ENCODE measurements around the gene ITK.

The ITK gene

DNA sequence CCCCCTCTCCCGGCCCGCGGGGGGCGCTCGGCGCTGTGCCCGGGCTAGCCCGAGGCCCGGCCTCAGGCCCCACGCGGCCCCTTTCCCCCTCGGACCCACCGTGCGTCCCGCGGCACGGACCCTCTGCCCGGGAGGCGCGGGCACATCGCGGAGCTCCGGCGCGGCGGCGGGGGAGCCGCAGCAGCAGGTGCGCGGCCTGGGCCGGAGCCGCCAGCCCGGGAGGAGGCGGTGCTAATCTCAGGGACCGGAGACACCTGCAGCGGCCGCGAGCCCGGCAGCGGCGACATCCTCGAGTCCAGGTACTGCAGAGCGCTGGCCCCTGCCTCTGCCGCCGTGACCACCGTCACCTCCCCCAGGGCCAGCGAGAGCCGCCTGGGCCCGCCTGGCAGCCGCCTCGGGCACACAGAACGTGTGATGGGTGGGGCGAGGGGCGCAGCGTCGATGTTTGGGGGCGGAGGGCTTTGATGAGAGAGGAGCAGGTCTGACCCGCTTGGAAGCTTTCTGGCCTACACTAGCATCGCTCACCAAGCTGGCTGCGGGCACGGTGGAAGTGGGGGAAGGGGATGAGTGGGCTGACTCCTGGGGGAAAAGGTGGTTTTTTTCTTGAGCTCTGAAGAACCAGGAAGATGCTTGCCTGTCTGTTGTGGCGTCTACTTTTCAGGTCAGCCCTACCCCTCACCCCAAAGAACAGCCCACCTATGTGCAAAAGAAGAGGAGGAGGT, 85.8 kb downstream of the ITK start:
- H3K4me3 ChIP-seq (ENCODE audit: low read depth, low read length), result peak overlapping the region; percentile 62
- TF ChIP-seq, protein P1, sequence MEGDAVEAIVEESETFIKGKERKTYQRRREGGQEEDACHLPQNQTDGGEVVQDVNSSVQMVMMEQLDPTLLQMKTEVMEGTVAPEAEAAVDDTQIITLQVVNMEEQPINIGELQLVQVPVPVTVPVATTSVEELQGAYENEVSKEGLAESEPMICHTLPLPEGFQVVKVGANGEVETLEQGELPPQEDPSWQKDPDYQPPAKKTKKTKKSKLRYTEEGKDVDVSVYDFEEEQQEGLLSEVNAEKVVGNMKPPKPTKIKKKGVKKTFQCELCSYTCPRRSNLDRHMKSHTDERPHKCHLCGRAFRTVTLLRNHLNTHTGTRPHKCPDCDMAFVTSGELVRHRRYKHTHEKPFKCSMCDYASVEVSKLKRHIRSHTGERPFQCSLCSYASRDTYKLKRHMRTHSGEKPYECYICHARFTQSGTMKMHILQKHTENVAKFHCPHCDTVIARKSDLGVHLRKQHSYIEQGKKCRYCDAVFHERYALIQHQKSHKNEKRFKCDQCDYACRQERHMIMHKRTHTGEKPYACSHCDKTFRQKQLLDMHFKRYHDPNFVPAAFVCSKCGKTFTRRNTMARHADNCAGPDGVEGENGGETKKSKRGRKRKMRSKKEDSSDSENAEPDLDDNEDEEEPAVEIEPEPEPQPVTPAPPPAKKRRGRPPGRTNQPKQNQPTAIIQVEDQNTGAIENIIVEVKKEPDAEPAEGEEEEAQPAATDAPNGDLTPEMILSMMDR (IDR thresholded peaks at IDR 0.05; ENCODE audit: low read depth, low read length), result no peak

DNA sequence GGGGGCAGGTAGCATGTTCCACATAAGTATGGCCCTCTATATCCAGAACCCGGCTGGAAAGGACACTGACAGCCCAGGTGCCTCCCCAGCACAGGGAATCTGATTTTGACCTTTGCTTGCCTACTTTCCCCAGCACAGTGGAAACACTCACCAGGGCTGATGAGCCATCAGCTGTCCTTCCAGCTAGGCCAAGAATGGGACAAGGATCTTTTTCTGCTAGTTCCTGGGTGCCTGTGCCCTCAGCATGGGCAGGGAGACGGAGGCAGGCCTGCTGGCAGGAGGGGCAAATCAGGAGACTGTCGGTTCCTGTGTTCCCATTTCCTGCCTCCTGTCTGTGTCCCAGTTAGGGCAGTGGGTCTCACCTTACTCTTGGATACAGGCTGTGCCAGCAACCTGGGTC, 86.4 kb downstream of the ITK start:
- TF ChIP-seq, protein P1 (IDR thresholded peaks at IDR 0.05; ENCODE audit: low read depth, low read length), result no peak
- no peak overlapping the region; the same call in 1 of the 2 replicates for H3K4me3 ChIP-seq (ENCODE audit: low read depth, low read length)

DNA sequence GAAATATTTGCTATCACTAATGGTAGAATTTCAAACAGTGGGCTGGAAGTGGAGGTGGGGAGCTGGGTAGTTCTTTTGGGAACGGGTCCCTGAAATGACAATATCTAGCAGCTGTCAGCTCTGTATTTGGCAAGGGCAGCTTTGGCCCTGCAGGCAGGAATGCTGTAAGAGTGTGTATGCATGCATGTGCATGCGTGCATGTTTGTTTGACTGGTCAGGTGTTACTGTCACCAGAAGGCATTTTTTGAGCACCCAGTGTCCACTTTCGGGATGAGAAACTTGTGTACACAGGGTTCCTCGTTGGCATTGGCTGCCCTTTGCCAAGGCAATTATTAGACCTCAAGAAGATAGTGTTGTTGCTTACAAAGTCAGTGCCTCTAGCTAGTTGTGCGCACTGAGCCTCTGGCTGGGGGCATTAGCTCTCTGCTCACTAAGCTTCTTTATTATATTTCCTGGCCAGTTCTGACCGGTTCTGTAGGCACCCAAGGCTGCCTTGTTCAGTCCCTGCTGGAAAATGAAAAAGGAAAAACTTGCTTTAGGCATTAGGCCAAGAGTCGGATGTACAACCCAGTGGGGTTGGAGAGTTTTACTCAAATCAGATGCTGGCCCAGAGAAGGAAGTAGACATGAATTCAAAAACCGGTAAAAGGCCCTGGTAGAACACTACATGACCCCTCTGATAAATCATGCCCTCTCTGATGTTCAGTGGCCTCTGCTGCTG, 87.3 kb downstream of the ITK start:
- H3K4me3 ChIP-seq (ENCODE audit: low read depth, low read length), result no peak overlapping the region

DNA sequence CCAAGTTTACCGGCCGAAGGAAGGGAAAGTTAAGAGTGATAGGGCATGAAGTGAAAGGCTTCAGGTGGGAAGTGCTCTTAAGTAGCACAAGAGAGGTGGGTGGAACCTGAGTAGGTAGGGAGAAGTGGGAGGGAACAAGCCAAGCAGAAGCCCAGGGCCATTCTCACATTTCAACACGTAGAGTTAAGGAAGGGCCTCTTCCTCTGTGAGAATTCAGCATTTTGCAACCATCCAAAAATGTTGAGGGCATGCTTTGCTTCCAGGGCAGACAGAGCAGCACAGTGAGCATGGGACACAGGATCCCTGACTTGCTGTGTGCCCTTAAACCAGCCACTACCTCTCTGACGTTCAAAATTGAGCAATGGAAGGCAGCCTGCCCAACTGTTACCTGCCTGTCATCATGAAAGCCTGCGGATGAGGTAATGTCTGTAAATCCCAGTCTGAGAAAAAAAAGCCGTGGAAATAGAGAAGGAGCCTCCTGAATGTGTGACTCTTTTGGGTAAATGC, 88.6 kb downstream of the ITK start:
- TF ChIP-seq, protein P1 (IDR thresholded peaks at IDR 0.05; ENCODE audit: low read depth, low read length), result no peak
- H3K4me3 ChIP-seq (ENCODE audit: low read depth, low read length), result no peak overlapping the region

More for the DNA sequence above, 87.3 kb downstream of the ITK start:
- TF ChIP-seq, protein P1 (IDR thresholded peaks at IDR 0.05; ENCODE audit: low read depth, low read length), result no peak

DNA sequence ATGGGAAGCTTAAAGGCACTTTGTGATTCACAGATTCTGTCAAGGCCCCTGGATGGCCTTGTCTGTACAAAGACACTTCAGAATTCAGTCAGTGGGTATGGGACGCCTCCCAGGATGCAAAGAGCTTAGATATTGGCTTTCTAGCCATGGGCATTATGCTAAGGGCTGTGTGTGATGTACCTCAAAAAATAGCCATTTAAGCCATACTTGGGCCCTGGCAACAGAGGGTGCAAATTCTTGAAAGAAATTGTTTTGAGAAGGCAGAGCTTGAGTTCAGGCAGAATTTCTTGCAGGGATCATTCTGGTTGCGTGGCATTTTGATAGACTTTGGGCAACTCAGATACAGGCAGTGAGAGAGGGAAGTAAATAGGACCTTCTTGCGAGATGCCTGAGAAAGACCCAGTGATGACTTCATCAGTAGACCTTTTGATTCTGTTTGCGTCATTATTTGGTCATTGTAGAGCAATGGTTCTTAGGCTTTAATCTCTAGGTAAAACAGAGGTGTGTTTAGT, 89.2 kb downstream of the ITK start:
- TF ChIP-seq, protein P1 (IDR thresholded peaks at IDR 0.05; ENCODE audit: low read depth, low read length), result no peak
- H3K4me3 ChIP-seq (ENCODE audit: low read depth, low read length), result no peak overlapping the region

DNA sequence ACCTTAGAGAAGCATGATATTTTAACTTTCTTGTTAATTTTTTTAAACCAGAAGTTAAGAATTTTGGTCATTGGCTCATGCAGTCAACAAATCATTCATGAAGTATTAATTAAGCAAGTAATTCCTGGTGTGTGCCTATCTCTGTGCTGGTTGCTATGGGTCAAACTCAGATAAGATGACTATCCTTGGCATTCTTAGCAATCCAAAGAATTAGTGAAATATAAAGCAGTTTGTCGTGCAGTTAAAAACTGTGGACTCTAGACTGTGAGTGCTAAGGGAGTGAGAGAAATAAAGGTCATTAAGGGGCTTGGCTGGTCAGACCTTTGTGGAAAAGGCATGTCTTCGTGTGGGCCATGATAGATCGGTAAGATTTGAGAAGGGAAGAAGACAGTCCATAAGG, 90.1 kb downstream of the ITK start:
- no peak overlapping the region for H3K4me3 ChIP-seq (ENCODE audit: low read depth, low read length)

More for the DNA sequence above, 90.1 kb downstream of the ITK start:
- TF ChIP-seq, protein P1 (IDR thresholded peaks at IDR 0.05; ENCODE audit: low read depth, low read length), result no peak
